ENCODE measurements around the gene PEX5L. TPM values are rescaled to one million over a fixed set of nuclear protein-coding genes. Genes with fewer than 3 reads are reported as not detected.

Gene PEX5L
- polyA plus RNA-seq, 1 donor from 2014 or later, result 1.0 TPM

DNA sequence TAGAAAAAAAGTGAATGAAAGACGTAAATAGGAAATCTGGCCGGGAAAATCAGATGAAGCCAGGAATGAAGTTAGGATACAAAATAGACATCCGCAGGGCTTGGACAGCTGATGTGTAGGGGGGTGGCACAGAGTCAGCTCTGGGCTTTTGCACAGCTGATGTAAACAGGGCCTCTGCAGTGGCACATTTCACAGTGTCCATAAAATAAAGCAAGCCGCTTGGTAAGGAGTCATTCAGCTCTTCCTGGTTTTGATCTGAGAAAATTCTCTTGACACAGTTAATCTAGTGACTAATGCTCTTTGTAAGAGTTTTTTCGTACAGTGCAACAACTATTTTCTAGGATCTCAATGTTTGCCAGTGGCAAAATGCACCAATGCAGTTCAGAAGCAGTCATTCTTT lies 230.6 kb downstream of the PEX5L start:
- H3K4me3 ChIP-seq (ENCODE audit: low read length), result no peak overlapping the region
- H3K9ac ChIP-seq (ENCODE audit: low read length), result no peak overlapping the region
- no peaks in the 10 kb centered on the region for H3K27me3 ChIP-seq (ENCODE audit: insufficient read depth, low read depth, low read length)
- no peak overlapping the region for H3K27ac ChIP-seq (ENCODE audit: low read length)
- H3K4me2 ChIP-seq (ENCODE audit: low read length), result no peak overlapping the region
- no peaks in the 10 kb centered on the region for H4K20me1 ChIP-seq (ENCODE audit: insufficient read depth)
- TF ChIP-seq EZH2 (IDR thresholded peaks at IDR 0.05; ENCODE audit: borderline replicate concordance, insufficient read depth, low read length, poor library complexity, severe bottlenecking), result no peak
- no peak for TF ChIP-seq TAF1 (IDR thresholded peaks at IDR 0.05; ENCODE audit: low read depth)
- no peak for TF ChIP-seq RAD21 (conservative IDR thresholded peaks at IDR 0.05)
- TF ChIP-seq, protein P1, sequence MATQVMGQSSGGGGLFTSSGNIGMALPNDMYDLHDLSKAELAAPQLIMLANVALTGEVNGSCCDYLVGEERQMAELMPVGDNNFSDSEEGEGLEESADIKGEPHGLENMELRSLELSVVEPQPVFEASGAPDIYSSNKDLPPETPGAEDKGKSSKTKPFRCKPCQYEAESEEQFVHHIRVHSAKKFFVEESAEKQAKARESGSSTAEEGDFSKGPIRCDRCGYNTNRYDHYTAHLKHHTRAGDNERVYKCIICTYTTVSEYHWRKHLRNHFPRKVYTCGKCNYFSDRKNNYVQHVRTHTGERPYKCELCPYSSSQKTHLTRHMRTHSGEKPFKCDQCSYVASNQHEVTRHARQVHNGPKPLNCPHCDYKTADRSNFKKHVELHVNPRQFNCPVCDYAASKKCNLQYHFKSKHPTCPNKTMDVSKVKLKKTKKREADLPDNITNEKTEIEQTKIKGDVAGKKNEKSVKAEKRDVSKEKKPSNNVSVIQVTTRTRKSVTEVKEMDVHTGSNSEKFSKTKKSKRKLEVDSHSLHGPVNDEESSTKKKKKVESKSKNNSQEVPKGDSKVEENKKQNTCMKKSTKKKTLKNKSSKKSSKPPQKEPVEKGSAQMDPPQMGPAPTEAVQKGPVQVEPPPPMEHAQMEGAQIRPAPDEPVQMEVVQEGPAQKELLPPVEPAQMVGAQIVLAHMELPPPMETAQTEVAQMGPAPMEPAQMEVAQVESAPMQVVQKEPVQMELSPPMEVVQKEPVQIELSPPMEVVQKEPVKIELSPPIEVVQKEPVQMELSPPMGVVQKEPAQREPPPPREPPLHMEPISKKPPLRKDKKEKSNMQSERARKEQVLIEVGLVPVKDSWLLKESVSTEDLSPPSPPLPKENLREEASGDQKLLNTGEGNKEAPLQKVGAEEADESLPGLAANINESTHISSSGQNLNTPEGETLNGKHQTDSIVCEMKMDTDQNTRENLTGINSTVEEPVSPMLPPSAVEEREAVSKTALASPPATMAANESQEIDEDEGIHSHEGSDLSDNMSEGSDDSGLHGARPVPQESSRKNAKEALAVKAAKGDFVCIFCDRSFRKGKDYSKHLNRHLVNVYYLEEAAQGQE (IDR thresholded peaks at IDR 0.05; ENCODE audit: borderline replicate concordance), result no peak
- no peak for TF ChIP-seq POLR2AphosphoS5 (IDR thresholded peaks at IDR 0.05)
- no peak for TF ChIP-seq MXI1 (conservative IDR thresholded peaks at IDR 0.05; ENCODE audit: poor library complexity, severe bottlenecking)
- TF ChIP-seq, protein P2, sequence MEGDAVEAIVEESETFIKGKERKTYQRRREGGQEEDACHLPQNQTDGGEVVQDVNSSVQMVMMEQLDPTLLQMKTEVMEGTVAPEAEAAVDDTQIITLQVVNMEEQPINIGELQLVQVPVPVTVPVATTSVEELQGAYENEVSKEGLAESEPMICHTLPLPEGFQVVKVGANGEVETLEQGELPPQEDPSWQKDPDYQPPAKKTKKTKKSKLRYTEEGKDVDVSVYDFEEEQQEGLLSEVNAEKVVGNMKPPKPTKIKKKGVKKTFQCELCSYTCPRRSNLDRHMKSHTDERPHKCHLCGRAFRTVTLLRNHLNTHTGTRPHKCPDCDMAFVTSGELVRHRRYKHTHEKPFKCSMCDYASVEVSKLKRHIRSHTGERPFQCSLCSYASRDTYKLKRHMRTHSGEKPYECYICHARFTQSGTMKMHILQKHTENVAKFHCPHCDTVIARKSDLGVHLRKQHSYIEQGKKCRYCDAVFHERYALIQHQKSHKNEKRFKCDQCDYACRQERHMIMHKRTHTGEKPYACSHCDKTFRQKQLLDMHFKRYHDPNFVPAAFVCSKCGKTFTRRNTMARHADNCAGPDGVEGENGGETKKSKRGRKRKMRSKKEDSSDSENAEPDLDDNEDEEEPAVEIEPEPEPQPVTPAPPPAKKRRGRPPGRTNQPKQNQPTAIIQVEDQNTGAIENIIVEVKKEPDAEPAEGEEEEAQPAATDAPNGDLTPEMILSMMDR (IDR thresholded peaks at IDR 0.05; ENCODE audit: poor library complexity, severe bottlenecking), result no peak
- no peak for TF ChIP-seq EP300 (conservative IDR thresholded peaks at IDR 0.05; ENCODE audit: poor library complexity, severe bottlenecking)
- TF ChIP-seq SMC3 (conservative IDR thresholded peaks at IDR 0.05; ENCODE audit: poor library complexity), result no peak
- H2AFZ ChIP-seq (ENCODE audit: low read depth, low read length), result no peak overlapping the region
- H3F3A ChIP-seq (ENCODE audit: insufficient read depth, low read length, poor library complexity, severe bottlenecking), result no peaks in the 10 kb centered on the region
- H3K9me3 ChIP-seq (ENCODE audit: low read length), result no peaks in the 10 kb centered on the region
- no peaks in the 10 kb centered on the region for H3K9me2 ChIP-seq (ENCODE audit: insufficient read depth, low read length)
- no peaks in the 10 kb centered on the region for H3K36me3 ChIP-seq (ENCODE audit: insufficient read depth, low read length)
- no peaks in the 10 kb centered on the region for H3K79me2 ChIP-seq (replicated peaks; ENCODE audit: insufficient read depth, low read length)

DNA sequence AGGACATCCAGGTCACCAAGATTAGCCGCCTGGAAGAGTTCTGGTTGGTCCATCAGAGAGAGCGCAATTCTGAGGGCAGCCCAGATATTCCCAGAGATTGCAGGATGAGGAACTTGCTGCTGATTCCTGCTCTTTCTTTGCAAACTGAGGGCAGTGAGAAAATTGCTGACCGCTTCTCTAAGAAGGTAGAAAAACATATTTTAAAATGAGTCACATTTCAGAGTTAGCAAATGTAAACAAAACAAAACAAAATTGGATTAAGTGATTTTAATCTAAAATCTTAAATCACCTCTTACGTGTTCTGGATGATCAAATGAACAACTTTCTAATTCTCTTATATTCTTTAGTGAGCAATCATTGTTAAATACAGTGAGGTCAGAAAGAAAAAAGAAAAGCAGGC lies 234.9 kb downstream of the PEX5L start:
- H4K20me1 ChIP-seq (ENCODE audit: insufficient read depth), result no peaks in the 10 kb centered on the region
- no peaks in the 10 kb centered on the region for H3F3A ChIP-seq (ENCODE audit: insufficient read depth, low read length, poor library complexity, severe bottlenecking)
- no peaks in the 10 kb centered on the region for H3K27me3 ChIP-seq (ENCODE audit: insufficient read depth, low read depth, low read length)
- H3K36me3 ChIP-seq (ENCODE audit: insufficient read depth, low read length), result no peaks in the 10 kb centered on the region
- H3K79me2 ChIP-seq (replicated peaks; ENCODE audit: insufficient read depth, low read length), result no peaks in the 10 kb centered on the region
- H2AFZ ChIP-seq (ENCODE audit: low read depth, low read length), result no peak overlapping the region
- H3K27ac ChIP-seq (ENCODE audit: low read length), result no peak overlapping the region
- no peaks in the 10 kb centered on the region for H3K9me3 ChIP-seq (ENCODE audit: low read length)
- H3K4me2 ChIP-seq (ENCODE audit: low read length), result no peak overlapping the region
- no peaks in the 10 kb centered on the region for H3K9me2 ChIP-seq (ENCODE audit: insufficient read depth, low read length)
- no peak overlapping the region for H3K9ac ChIP-seq (ENCODE audit: low read length)
- no peak overlapping the region for H3K4me3 ChIP-seq (ENCODE audit: low read length)
- TF ChIP-seq, protein P1 (IDR thresholded peaks at IDR 0.05; ENCODE audit: borderline replicate concordance), result no peak
- no peak for TF ChIP-seq SMC3 (conservative IDR thresholded peaks at IDR 0.05; ENCODE audit: poor library complexity)
- no peak for TF ChIP-seq EZH2 (IDR thresholded peaks at IDR 0.05; ENCODE audit: borderline replicate concordance, insufficient read depth, low read length, poor library complexity, severe bottlenecking)
- no peak for TF ChIP-seq MXI1 (conservative IDR thresholded peaks at IDR 0.05; ENCODE audit: poor library complexity, severe bottlenecking)
- TF ChIP-seq RAD21 (conservative IDR thresholded peaks at IDR 0.05), result no peak
- TF ChIP-seq EP300 (conservative IDR thresholded peaks at IDR 0.05; ENCODE audit: poor library complexity, severe bottlenecking), result no peak
- TF ChIP-seq, protein P2 (IDR thresholded peaks at IDR 0.05; ENCODE audit: poor library complexity, severe bottlenecking), result no peak
- no peak for TF ChIP-seq POLR2AphosphoS5 (IDR thresholded peaks at IDR 0.05)
- no peak for TF ChIP-seq TAF1 (IDR thresholded peaks at IDR 0.05; ENCODE audit: low read depth)
